GM19468 (cell line): ENCODE results near the gene OTOGL.
"Not testable (repeated sequence)": the region's sequence is repeated elsewhere in the genome, so short reads cannot be mapped to it uniquely, and the experiment has no call there.

Experiments used
- ATAC-seq: cut with Tn5 transposase; IDR thresholded peaks from one replicate; pipeline ENCODE4 v1.9.1; 2021; ENCODE audit warnings: mild to moderate bottlenecking, moderate library complexity, moderate number of reproducible peaks; ENCODE audit not compliant: unreplicated experiment; ENCODE audit errors: extremely low read depth

The OTOGL gene

GRCh38 chr12:80099259-80099658, at the start of gene OTOGL:
Gene OTOGL, plus strand, starts transcription at chr12:80099537. Its CDS starts 109,895 bp downstream, at chr12:80209432.
- ATAC-seq, result no peak

GRCh38 chr12:80050236-80050635, 49.1 kb upstream of the OTOGL start:
- no peak for ATAC-seq

GRCh38 chr12:80053051-80053790, 46.1 kb upstream of the OTOGL start:
- ATAC-seq, result no peak

GRCh38 chr12:80056232-80056631, 43.1 kb upstream of the OTOGL start:
- no peak for ATAC-seq

- ATAC-seq, result no peak
Observed at GRCh38 chr12:80056845-80057244, 42.5 kb upstream of the OTOGL start.

GRCh38 chr12:80058586-80058985, 40.8 kb upstream of the OTOGL start:
- ATAC-seq, result no peak

- ATAC-seq, result no peak
Observed at GRCh38 chr12:80059102-80059501, 40.2 kb upstream of the OTOGL start.

GRCh38 chr12:80059875-80060274, 39.5 kb upstream of the OTOGL start:
- ATAC-seq, result no peak

- ATAC-seq, result no peak
Observed at GRCh38 chr12:80064269-80064668, 35.1 kb upstream of the OTOGL start.

- ATAC-seq, result no peak
Observed at GRCh38 chr12:80064951-80065350, 34.4 kb upstream of the OTOGL start.

- ATAC-seq, result no peak
Observed at GRCh38 chr12:80068173-80068572, 31.2 kb upstream of the OTOGL start.

GRCh38 chr12:80083892-80084614, 15.3 kb upstream of the OTOGL start:
- ATAC-seq, result not testable (repeated sequence)

GRCh38 chr12:80086025-80086424, 13.3 kb upstream of the OTOGL start:
- ATAC-seq, result no peak

GRCh38 chr12:80087486-80088213, 11.7 kb upstream of the OTOGL start:
- no peak for ATAC-seq

GRCh38 chr12:80100591-80100990, 1.3 kb downstream of the OTOGL start:
- no peak for ATAC-seq

GRCh38 chr12:80101126-80101525, 1.8 kb downstream of the OTOGL start:
- ATAC-seq, result no peak

- no peak for ATAC-seq
Observed at GRCh38 chr12:80107221-80107620, 7.9 kb downstream of the OTOGL start.

- no peak for ATAC-seq
Observed at GRCh38 chr12:80116735-80117134, 17.4 kb downstream of the OTOGL start.

GRCh38 chr12:80118565-80119324, 19.4 kb downstream of the OTOGL start:
- no peak for ATAC-seq

GRCh38 chr12:80120994-80121393, 21.7 kb downstream of the OTOGL start:
- ATAC-seq, result no peak
